NAMALWA (cell line): ENCODE measurements around the gene RSPH1.

Source experiments
- DNase-seq: peaks from one replicate; pipeline ENCODE4 v3.0.0-alpha.2; 2015; ENCODE audit warnings: low spot score

The RSPH1 gene

DNA sequence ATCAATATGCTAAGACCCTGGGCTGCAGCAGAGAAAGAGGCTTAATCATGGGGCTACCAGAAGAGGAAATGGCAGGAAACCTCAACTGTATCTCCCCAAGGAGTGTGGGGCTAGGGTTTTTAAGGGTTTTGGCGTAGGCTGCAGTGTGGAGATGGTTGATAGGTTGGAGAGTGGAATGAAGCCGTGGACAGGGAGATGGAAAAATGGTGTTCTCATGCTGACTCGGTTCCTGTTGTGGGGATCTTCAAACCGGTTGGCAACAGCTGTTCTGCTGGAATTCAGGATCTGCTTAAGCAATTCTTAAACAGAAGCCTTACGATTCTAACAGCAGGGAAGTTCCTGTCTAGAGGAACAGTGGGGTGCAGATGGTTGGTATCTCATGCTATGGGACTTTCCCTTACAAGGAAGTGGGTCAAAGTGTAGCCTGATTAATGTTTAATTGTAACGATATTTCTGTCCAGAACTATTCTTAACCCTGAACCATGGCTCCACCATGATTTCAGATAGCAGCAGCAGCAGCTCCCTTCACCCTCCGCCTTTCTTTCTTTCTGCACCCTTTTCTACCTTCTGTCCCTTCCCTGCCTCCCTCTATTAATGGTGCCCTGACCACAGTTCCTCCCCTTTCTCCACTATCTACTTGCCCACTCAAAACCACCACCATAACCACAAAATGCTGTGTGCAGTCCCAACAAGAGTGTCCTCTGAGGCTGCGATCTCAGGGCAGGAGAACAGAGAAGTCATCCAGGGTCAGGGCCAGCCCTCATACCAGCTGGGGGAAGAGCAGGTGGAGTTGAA is 30.8 kb downstream of the RSPH1 start:
- DNase-seq, result peak; percentile 45

DNA sequence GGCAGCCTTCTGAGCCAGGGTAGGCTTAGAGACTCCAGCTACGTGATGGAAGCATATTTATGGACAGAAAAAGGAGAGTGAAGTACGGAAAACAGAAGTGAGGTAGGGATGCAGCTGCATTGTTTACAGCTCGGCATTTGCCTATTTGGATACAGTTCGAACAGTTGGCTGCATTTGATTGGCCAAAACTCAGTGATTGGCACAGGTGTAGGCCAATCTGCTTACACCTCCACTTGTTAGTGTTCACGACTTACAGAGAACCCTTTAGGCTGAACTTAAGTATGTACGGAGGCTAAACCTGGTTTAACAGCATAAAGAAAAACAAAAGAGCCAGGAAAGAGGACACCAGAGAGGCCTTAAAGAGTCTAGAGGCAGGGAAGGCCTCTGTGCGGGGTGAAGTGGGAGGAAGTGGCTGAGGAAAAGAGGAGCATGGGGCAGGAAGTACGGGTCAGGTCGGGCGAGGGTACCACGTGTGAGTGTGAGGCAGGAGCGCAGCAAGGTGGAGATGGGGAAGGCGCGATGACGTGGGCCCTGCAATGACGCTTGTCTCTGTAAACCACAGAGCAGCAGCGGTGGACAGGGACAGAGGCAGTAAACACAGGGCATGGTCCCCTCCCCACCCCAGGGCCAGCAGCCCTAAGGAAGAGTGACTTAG is 32.0 kb downstream of the RSPH1 start:
- DNase-seq, result peak; percentile 93

GRCh38 chr21:42461881-42462877 is 33.8 kb downstream of the RSPH1 start:
- DNase-seq, result peak; percentile 47

DNA sequence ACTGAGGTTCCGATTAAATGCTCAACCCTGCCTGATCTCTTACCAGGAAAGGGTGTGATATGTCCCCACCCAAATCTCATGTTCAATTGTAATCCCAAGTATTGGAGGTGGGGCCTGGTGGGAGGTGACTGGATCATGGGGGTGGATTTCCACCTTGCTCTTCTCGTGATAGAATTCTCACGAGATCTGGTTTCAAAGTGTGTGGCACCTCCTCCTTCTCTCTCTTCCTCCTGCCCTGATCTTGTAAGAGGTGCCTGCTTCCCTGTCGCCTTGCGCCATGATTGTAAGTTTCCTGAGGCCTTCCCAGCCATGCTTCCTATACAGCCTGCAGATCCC is 34.9 kb downstream of the RSPH1 start:
- no peak for DNase-seq

DNA sequence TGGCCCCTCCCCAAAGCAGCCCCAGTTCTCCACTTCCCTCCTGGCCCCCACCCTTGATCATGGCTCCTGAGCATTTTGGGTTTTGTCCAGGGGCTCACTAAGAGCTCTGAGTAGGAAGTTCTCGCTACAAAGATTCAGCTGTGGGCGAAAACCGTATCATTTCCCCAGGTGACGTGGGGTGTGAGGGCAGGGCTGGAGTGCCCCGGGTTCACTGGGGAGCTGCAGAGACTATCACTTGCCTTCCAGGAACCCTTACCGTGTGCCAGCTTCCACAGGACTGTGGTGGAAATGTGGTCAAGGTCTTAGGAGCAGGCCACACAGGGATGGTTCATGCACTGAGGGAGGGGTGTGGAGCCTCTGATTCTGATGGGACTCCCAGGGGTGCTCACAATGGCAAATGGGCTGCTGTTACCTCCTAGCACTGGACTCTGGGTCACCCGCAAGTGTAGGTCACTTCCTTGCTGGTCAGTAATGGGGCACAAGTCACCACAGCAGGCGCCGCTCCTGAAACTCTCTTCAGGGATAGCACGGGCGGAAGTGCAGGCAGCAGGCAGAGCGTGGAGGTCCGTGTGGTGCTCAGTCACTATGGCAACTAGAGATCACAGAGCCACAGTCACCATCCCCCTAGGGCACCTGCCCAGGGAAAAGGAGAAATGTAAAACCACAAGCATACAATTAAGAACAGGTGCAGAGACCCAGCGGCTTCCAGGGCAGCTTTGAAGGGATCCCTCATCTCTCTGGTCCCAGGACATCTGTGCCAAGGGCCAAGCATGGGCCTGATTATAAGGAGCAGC is 35.4 kb downstream of the RSPH1 start:
- DNase-seq, result peak; percentile 96

DNA sequence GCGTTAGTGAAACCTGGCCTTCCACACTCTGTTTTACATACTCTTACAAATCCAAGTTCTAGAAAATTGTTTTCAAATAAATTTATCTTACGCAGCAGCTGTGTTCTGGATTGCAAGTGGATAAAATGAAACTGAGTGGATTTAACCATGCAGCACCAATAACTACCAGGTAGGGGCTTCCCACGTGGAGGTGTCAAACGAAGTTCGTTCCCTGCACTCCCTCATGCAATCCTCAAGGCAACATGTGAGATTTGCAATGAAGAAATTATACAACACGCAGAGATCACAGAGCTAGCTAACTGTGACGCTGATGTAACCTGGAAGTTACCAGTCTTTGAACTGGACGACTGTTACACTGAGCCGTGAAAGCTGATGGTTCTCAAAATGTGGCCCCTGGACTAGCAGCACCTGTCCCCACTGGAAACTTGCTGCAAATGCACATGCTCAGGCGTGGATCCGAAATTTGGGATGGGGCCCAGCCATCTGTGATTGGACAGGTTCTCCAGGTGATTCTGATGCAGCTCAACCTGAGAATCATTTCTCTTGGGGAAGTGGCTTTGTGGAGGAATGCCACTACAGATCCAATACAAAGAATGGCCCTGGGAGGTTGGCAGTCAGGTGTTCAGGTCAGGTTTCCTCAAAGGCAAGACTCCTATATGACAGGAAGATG is 36.3 kb downstream of the RSPH1 start:
- DNase-seq, result peak; percentile 31

GRCh38 chr21:42459082-42459460 is 37.0 kb downstream of the RSPH1 start:
- no peak for DNase-seq

- DNase-seq, result no peak
These were observed 39.6 kb downstream of the RSPH1 start for GRCh38 chr21:42456457-42456856.

DNA sequence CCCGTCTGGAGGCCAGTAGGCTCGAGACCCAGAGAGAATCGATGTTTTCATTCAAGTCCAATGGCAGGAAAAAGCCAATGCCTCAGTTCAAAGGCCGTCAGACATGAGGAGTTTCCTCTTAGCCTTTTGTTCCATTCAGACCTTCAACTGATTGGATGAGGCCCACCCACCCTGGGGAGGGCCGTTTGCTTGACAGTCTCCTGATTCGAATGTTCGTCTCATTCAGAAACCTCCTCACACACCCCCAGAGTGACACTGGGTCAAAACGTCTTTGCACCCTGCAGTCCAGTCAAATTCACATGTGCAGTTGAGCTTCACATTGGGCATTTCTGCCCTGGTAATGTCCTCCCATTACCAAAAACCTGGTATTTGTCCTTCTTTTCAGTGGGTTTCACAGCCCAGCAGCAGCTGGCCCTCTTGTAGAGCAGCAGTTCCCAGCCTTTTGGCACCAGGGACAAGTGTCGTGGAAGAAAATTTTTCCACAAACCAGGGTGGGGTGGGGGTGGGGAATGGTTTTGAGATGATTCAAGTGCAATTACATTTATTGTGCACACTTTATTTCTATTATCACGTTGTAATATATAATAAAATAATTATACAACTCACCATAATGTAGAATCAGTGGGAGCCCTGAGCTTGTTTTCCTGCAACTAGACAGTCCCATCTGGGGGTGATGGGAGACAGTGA is 40.1 kb downstream of the RSPH1 start:
- DNase-seq, result no peak

DNA sequence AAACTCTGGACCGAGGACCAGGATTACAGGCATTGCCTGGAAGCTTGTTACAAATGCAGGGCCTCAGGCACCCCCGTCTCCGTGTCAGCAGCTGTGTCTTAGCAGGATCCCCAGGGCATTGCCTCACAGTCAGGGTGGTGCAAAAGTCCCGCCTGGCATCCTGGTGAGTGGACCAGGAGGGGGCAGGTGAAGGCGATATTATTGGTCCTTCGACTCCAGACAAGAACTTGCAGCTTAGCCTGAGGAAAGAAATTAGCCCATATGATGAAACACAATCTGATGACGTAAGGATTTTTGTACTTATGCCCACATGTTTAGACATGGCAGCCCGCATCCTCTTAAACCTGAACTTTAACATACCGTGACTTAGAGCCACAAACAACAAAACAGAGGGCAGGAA is 40.8 kb downstream of the RSPH1 start:
- DNase-seq, result no peak

GRCh38 chr21:42454786-42455185 is 41.2 kb downstream of the RSPH1 start:
- DNase-seq, result no peak

- no peak for DNase-seq
These were observed 41.9 kb downstream of the RSPH1 start for GRCh38 chr21:42453986-42454570.

GRCh38 chr21:42453224-42453985 is 42.6 kb downstream of the RSPH1 start:
- no peak for DNase-seq

GRCh38 chr21:42452401-42453223 is 43.4 kb downstream of the RSPH1 start:
- DNase-seq, result no peak

DNA sequence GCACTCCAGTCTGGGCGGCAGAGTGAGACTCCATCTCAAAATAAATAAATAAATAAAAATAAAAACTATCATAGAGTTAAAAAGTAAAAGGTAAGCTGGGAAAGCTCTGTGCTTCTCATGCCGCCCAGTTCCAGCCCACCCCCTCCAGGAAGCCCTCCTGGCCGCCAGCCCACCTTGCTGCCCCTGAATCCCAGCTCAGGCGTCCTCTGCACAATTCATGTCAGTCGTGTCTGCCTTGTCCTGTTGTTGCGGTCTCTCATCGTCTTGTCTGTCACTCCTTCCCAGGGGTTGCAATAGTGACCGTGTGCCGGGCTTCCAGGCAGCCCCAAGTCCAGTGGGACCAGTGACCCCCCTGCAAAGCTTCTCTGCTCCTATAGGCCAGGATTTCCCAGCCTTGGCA is 44.1 kb downstream of the RSPH1 start:
- no peak for DNase-seq

DNA sequence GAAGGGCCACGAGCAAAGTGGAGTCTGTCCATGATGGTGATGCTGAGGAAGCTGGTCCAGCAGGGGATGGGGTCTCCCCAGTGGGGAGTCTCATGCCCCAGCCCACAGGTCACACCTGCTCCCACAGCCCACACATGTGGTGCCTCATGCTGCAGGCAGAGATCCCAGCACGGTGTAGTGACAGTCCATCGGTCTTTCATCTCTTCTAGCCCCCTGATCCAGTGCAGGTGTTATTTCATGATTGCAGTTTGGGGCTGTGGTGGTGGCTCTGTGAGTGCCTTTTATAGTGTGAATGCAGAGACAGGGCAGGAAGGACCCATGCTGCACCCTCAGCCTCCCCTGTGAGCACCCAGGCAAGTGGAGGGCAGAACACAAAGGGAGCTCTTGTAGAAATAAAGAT is 47.3 kb downstream of the RSPH1 start:
- DNase-seq, result no peak

GRCh38 chr21:42447732-42448131 is 48.3 kb downstream of the RSPH1 start:
- no peak for DNase-seq

- no peak for DNase-seq
These were observed 48.8 kb downstream of the RSPH1 start for GRCh38 chr21:42447182-42447581.

GRCh38 chr21:42446531-42446930 is 49.5 kb downstream of the RSPH1 start:
- DNase-seq, result no peak
